Measurements from ENCODE around the gene PRKN. TPM values are rescaled to one million over a fixed set of nuclear protein-coding genes. Genes with fewer than 3 reads are reported as not detected.
"Not testable (repeated sequence)": the region's sequence is repeated elsewhere in the genome, so short reads cannot be mapped to it uniquely, and the experiment has no call there.

The PRKN gene
- total and polyA plus RNA-seq, 2 experiments from 2014 or later: 2.3 to 3.9 TPM

- Histone ChIP-seq H3K4me3 (no peak overlapping the region), H3K4me2 (no peak overlapping the region), H3K36me3 (replicated peaks; ENCODE audit: insufficient read depth, low read depth) (no peaks in the 10 kb centered on the region), H3K9me2 (replicated peaks; ENCODE audit: insufficient read depth) (no peaks in the 10 kb centered on the region), H2AFZ (no peak overlapping the region), H3K27me3 (no peaks in the 10 kb centered on the region), H3K27ac (no peak overlapping the region), H3K4me1 (ENCODE audit: insufficient read depth) (no peaks in the 10 kb centered on the region), H3K9me3 (ENCODE audit: low read depth) (no peaks in the 10 kb centered on the region), H3K79me2 (no peaks in the 10 kb centered on the region), H4K20me1 (ENCODE audit: insufficient read depth, poor library complexity, severe bottlenecking) (no peaks in the 10 kb centered on the region)
- TF ChIP-seq EZH2 (IDR thresholded peaks at IDR 0.05; ENCODE audit: borderline replicate concordance) (no peak), EZH2phosphoT487 (IDR thresholded peaks at IDR 0.05; ENCODE audit: low read depth, severe bottlenecking, unreplicated experiment) (no peak), CTCF (IDR thresholded peaks at IDR 0.05; ENCODE audit: poor library complexity) (no peak)
- DNase-seq (ENCODE audit: low spot score): no peak
- 92% methylated on average over 2 of the region's 2 CpGs for WGBS (ENCODE audit: low lambda C conversion rate, missing lambda C conversion rate)
These were observed 332.4 kb downstream of the PRKN start for GRCh38 chr6:162395181-162395580.

- H3K27me3 ChIP-seq; H3K79me2 ChIP-seq; H2AFZ ChIP-seq; H3K9me2 ChIP-seq (replicated peaks; ENCODE audit: insufficient read depth); H3K4me1 ChIP-seq (ENCODE audit: insufficient read depth); H4K20me1 ChIP-seq (ENCODE audit: insufficient read depth, poor library complexity, severe bottlenecking); H3K4me3 ChIP-seq; H3K27ac ChIP-seq; H3K4me2 ChIP-seq; H3K36me3 ChIP-seq (replicated peaks; ENCODE audit: insufficient read depth, low read depth); H3K9me3 ChIP-seq (ENCODE audit: low read depth): not testable (repeated sequence)
- peak; percentile 10 for DNase-seq (ENCODE audit: low spot score)
- 94% methylated on average over 25 of the region's 25 CpGs for WGBS (ENCODE audit: low lambda C conversion rate, missing lambda C conversion rate)
These were observed 336.4 kb downstream of the PRKN start for GRCh38 chr6:162390961-162391811.

- H3K4me2 ChIP-seq: no peak overlapping the region
- H3K4me3 ChIP-seq: no peak overlapping the region
- WGBS (ENCODE audit: low lambda C conversion rate, missing lambda C conversion rate): 89% methylated on average over 3 of the region's 3 CpGs
- no peaks in the 10 kb centered on the region for H3K27me3 ChIP-seq
- H3K4me1 ChIP-seq (ENCODE audit: insufficient read depth): no peaks in the 10 kb centered on the region
- DNase-seq (ENCODE audit: low spot score): no peak
- H3K36me3 ChIP-seq (replicated peaks; ENCODE audit: insufficient read depth, low read depth): no peaks in the 10 kb centered on the region
- no peak overlapping the region for H3K27ac ChIP-seq
- no peaks in the 10 kb centered on the region for H3K9me2 ChIP-seq (replicated peaks; ENCODE audit: insufficient read depth)
- H3K79me2 ChIP-seq: no peaks in the 10 kb centered on the region
- no peaks in the 10 kb centered on the region for H3K9me3 ChIP-seq (ENCODE audit: low read depth)
- TF ChIP-seq EZH2phosphoT487 (IDR thresholded peaks at IDR 0.05; ENCODE audit: low read depth, severe bottlenecking, unreplicated experiment) (no peak), CTCF (IDR thresholded peaks at IDR 0.05; ENCODE audit: poor library complexity) (no peak), EZH2 (IDR thresholded peaks at IDR 0.05; ENCODE audit: borderline replicate concordance) (no peak)
- H2AFZ ChIP-seq: no peak overlapping the region
- no peaks in the 10 kb centered on the region for H4K20me1 ChIP-seq (ENCODE audit: insufficient read depth, poor library complexity, severe bottlenecking)
These were observed 338.1 kb downstream of the PRKN start for GRCh38 chr6:162389343-162390085.

- Histone ChIP-seq H3K27me3 (no peaks in the 10 kb centered on the region), H3K27ac (no peak overlapping the region), H2AFZ (no peak overlapping the region), H3K4me1 (ENCODE audit: insufficient read depth) (no peaks in the 10 kb centered on the region), H4K20me1 (ENCODE audit: insufficient read depth, poor library complexity, severe bottlenecking) (no peaks in the 10 kb centered on the region), H3K4me3 (no peak overlapping the region), H3K4me2 (no peak overlapping the region), H3K36me3 (replicated peaks; ENCODE audit: insufficient read depth, low read depth) (no peaks in the 10 kb centered on the region), H3K9me2 (replicated peaks; ENCODE audit: insufficient read depth) (no peaks in the 10 kb centered on the region), H3K79me2 (no peaks in the 10 kb centered on the region), H3K9me3 (ENCODE audit: low read depth) (no peaks in the 10 kb centered on the region)
- no peak for DNase-seq (ENCODE audit: low spot score)
- TF ChIP-seq EZH2phosphoT487 (IDR thresholded peaks at IDR 0.05; ENCODE audit: low read depth, severe bottlenecking, unreplicated experiment) (no peak), EZH2 (IDR thresholded peaks at IDR 0.05; ENCODE audit: borderline replicate concordance) (no peak), CTCF (IDR thresholded peaks at IDR 0.05; ENCODE audit: poor library complexity) (no peak)
- WGBS (ENCODE audit: low lambda C conversion rate, missing lambda C conversion rate): 90% methylated on average over 2 of the region's 2 CpGs
These were observed 339.2 kb downstream of the PRKN start for GRCh38 chr6:162388383-162388777.
